ENCODE results near the gene KRT73.
A peak's percentile ranks its signal among the peaks of the same experiment; 100 is the strongest.
"Not testable (repeated sequence)": the region's sequence is repeated elsewhere in the genome, so short reads cannot be mapped to it uniquely, and the experiment has no call there.

Gene KRT73

DNA sequence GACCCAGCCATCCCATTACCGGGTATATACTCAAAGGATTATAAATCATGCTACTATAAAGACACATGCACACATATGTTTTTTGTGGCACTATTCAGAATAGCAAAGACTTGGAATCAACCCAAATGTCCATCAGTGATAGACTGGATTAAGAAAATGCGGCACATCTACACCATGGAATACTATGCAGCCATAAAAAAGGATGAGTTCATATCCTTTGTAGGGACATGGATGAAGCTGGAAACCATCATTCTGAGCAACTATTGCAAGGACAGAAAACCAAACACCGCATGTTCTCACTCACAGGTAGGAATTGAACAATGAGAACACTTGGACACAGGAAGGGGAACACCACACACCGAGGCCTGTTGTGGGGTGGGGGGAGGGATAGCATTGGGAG is 24.1 kb downstream of the KRT73 start:
- DNase-seq = not testable (repeated sequence)

DNA sequence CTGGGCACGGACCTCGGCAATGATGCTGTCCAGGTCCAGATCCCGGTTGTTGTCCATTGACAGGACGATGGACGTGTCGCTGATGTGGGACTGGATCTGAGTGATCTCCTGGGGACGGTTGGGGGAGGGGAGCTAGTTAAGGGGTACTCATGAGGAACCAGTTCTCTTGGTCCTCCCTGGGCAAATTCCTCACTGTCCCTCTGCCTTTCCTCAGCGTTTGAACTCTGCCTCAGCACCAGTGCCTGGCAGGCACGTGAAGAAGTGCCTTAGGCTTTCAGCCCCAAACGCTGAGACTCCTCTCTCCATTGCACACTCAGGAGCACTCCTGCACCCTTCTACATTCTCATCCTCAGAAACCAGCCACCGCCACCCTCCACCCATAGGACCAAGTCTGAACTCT is 26.8 kb downstream of the KRT73 start:
- DNase-seq = no peak

- no peak for DNase-seq
These were observed 28.3 kb downstream of the KRT73 start for GRCh38 chr12:52590021-52590420.

GRCh38 chr12:52587563-52587962 is 30.8 kb downstream of the KRT73 start:
- no peak for DNase-seq

DNA sequence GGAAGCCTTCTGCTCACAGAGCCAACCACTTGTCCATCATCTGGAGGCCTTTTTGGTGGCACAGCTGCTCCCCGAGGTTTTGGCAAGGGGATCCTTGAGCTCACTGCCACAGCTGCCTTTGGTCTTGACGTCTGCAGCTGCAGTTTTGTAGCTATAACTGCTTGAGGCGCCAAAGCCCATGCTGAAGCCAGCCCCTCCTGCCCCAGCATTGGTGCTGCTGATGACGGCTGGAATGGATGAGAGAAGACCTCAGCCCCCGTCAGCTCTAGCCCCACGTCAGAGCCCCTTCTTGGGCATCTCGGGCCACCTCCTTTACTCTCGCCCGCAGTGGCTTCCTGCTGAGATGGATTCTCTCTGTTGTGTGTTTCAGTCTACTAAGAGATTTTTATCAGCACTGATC is 32.4 kb downstream of the KRT73 start:
- DNase-seq = no peak

DNA sequence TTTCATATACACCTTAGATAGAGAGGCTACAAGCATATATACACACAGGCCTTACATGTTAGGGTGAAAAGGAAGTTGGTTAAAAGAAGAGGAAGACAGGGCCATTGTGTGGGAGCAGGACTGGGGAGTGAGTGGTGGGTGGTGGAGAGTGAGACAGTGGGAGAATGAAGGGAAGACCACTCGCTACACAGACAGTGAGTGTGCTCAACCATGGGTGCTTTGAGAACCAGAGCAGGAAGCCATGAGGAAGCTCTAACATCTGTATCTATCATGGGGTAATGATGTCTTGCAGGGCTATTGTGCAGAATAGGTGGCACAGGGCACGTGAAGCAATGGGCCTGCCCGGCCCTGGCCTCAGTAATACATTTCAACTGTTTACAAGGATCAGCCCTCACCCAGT is 33.3 kb downstream of the KRT73 start:
- no peak for DNase-seq

GRCh38 chr12:52584156-52584682 is 34.1 kb downstream of the KRT73 start:
- no peak for DNase-seq

DNA sequence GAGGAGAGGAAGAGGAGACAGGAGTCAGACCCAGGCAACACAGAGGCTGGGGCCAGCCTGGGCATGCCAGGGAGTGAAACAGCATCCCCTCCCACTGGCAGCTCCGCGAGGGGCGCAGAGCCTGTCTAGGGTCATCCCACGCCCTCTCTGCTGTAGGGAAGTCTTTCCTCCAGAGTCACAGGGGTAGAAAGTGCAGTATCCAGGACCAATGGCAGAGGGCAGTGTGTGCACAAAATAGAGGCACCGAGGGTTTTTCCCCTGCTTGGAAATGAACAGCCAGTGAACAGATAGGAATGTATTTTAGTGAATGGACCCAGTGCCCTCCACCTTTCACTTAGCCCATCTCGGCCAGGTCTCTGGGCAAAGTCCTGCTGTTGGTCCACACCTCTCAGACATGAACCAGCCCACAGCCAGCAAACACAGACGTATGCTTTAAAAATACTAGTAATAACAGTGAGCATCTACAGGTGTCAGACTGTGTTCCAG is 35.3 kb downstream of the KRT73 start:
- peak; percentile 94 for DNase-seq

- peak; percentile 68 for DNase-seq
These were observed 35.9 kb downstream of the KRT73 start for GRCh38 chr12:52582486-52582885.

DNA sequence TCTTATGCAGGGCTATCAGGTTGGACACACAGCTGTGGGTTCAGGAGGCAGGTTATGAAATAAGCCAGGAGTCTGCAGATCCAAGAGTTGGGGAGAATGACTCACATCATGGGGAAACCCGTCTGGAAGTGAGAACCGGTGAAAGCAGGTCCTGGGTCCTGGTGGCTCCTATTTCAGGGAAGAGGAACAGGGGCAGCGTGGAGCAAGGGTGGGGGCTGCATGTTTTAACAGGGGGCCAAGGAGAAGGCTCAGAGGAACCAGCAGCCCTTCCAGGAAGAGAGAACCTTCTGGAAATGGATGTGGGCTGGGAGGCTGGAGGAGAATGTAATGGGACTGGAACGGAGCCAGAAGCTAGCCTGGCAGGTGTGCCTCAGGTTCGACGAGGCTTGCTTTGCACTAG is 36.9 kb downstream of the KRT73 start:
- peak; percentile 20 for DNase-seq

DNA sequence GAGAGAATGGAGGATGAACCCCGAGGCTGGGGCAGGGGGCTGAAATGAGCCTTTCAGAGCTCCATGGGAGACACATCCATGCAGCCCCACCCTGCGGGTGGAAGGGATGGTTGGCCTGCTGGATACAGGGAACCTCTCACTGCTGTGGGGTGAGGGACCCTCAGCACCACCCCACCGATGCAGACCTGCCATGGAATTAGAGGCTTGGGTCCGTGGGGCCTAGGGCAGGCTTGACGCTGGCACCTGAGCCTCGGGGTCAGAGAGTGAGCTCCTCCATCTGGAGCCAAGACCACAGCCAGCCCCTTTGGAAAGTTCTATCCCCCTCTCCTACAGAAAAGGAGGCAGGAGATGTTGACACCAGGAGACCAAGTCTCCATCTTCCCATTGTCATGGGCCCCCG is 37.3 kb downstream of the KRT73 start:
- no peak for DNase-seq

GRCh38 chr12:52580496-52580895 is 37.9 kb downstream of the KRT73 start:
- DNase-seq = no peak

DNA sequence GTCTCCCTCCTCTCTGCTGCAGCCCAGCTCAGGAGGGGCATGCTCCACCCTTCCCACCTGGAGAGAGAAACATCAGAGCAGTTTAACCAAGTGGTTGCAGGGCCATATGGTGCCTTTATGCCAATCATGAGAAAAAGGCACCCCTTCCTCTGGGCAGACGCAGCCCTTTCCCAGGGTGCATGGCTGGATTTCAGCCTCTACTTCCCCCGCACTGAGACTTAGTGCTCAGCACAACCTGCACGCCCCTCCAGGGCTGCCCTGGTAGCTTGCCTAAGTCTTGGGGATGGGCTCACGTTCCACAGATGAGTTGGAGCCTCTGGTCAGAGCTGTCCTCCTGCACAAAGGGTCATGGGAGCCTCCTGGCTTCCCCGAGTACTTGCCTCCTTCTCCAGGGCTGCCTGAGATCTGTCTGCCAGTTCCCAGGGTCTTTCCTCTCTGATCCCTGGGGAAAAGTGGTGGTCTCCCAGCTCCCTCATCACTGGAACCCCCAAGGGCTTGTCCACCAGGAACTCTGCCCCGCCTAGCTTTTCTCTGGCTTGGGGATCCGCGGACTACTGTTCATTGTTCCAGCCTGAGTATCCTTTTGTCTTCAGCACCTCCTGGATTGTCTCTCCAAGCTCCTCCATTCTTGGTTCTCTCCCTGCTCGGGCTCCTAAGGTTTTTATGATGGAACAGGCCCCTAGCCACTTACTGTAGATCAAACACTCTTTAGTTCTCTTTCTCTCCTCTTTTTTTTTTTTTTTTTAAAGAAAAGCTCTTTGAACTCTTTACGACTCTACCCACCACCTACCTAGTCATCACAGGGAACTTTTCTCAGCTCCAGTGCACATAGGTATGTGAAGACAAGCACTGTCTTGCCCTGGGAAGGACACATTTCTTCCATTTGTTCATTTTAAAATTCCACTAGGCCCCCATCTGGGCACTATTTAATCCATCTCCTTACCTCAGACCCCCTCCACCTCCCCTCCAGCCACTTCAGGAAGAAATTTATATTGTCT is 38.6 kb downstream of the KRT73 start:
- peak; percentile 54 for DNase-seq

- peak; percentile 95 for DNase-seq
These were observed 39.9 kb downstream of the KRT73 start for GRCh38 chr12:52578469-52578868.

DNA sequence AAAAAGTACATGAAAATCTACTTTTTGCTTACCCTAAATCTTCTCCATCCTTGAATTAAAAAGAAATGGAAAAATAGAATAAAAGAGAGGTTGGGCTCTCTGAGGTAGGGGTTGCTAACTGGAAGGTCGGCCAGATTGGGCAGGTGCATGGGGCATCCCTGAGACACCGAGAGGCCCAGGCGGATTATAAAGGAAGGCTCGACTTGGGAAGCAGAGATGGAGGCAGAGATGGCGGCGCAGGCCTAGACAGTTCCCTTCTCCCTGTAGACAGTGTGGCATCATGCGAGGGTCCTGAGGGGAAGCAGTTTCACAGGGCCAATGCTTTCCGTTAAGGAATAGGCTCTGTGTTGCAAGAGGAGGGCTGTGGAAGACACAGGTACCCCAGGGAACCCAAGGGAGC is 41.0 kb downstream of the KRT73 start:
- DNase-seq = no peak

DNA sequence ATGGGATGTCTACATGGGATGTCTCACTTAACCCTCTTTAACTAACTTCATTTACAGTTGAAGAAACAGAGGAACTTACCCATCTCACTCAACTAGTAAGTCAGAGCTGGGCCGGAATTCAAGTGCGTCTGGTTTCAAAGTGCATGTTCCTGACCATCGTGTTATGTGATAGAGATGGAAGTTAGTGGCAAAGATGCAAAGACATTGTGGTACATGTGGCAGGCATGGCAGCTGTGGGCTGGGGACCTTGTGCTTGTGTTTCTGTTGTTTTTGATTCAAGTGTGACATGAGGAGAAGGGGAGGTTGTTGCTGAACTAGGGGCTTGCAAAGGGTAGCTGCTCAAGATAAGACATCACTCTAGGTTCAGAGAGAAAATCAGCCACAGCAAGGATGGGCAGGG is 42.4 kb downstream of the KRT73 start:
- DNase-seq = no peak

DNA sequence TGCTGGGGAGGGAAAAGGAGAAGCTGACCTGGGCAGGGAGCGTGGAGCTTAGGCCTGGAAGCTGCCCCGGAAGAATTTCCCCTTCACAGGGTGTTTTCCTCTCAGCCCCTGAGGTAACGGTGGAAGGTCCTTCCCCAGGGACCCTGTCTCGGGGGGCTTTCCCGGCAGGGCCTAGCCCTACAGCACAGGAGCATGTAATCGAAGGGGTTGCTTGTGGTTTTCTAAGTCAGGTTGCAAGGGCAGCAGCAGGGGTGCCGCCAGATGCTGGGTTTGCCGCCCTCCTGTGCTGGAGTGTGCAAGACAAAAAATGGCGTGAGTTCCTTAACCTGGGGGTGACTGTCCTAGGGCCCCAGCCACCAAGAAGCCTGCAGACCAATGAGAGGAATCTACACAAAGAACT is 43.1 kb downstream of the KRT73 start:
- no peak for DNase-seq

GRCh38 chr12:52573743-52574142 is 44.6 kb downstream of the KRT73 start, which contains the start of gene KRT74:
Gene KRT74, minus strand, starts transcription at chr12:52573843. Its CDS starts 66 bp downstream, at chr12:52573777.
- no peak for DNase-seq

GRCh38 chr12:52573306-52573705 is 45.1 kb downstream of the KRT73 start:
- DNase-seq = no peak

DNA sequence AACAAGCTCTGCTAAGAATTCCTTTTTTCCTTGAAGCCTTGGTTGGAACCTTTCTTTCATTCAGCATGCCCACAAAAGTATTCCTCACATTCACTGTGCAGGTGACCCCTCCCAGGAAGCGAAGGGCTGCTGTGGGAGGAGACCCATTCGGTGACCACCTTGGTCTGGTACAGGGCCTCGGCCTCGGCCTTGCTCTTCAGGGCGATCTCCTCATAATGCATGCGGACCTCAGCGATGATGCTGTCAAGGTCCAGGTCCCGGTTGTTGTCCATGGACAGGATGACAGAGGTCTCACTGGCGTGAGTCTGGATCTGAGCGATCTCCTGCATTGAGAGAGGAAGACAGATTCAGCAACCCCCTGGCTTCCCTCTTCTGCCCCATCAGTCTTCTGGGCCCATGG is 47.8 kb downstream of the KRT73 start:
- no peak for DNase-seq

DNA sequence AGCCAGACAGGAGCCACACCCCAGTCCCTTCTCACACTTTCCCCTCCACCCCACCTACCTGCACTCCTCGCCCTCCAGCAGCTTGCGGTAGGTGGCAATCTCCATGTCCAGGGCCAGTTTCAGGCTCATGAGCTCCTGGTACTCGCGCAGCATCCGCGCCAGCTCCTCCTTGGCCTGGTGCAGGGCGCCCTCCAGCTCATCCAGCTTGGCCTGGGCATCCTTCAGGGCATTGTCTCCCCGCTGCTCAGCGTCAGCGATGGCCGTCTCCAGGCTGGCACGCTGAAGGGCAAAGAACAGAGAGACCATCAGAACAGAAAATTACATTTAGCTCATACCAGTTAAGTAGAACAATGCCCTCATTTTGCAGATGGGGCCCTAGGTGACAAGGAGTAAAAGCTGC is 50.2 kb downstream of the KRT73 start:
- DNase-seq = no peak

- peak; percentile 82 for DNase-seq
These were observed 51.5 kb downstream of the KRT73 start for GRCh38 chr12:52566847-52567291.

DNA sequence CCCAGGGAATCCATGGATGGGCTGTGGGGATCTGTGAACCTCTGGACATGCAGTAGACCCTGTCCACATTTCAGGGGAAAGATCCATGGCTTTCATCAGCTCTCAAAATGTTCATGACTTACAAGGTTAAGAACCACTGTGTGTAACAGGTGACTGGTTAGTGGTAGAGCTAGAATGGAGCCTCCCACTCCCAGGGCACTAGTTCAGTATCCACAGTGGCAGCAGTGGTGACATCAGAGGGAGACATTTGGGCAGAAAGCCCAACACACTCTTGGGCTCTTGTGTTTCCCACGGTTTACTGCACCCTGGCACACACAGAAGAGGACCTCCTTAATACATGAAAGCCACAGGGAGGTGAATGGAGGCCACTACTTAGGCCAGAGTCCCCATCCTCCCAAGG is 53.8 kb downstream of the KRT73 start:
- no peak for DNase-seq

GRCh38 chr12:52561880-52562449 is 56.4 kb downstream of the KRT73 start:
- DNase-seq = no peak

Measured in NCI-H2171 treated with DMSO at 0.1 percent for 48 hours (cell line).